Mesothelial cell of epicardium (in vitro differentiated cells): ENCODE measurements around the gene KDELR3. TPM values are rescaled to one million over a fixed set of nuclear protein-coding genes. Genes with fewer than 3 reads are reported as not detected.
A peak's percentile ranks its signal among the peaks of the same experiment; 100 is the strongest.

Experiments used
- DNase-seq, 2 experiments: peaks; one replicate each; pipeline ENCODE4 v3.0.0; 2021; ENCODE audit warnings: low spot score in 2 of 2; ENCODE audit not compliant: unreplicated experiment in 2 of 2
- H3K27ac Mint-ChIP-seq: 2 replicates; pipeline ENCODE4 v1.8.0; 2021; ENCODE audit warnings: mixed read lengths
- H3K27me3 Mint-ChIP-seq: 2 replicates; pipeline ENCODE4 v1.8.0; 2021; ENCODE audit warnings: low read depth, mixed read lengths
- H3K36me3 Mint-ChIP-seq: 2 replicates; pipeline ENCODE4 v1.8.0; 2021; ENCODE audit warnings: mixed read lengths
- H3K4me1 Mint-ChIP-seq: 2 replicates; pipeline ENCODE4 v1.8.0; 2021; ENCODE audit warnings: mixed read lengths
- H3K4me3 Mint-ChIP-seq: 2 replicates; pipeline ENCODE4 v1.8.0; 2021; ENCODE audit warnings: mild to moderate bottlenecking, moderate library complexity, mixed read lengths
- H3K9me3 Mint-ChIP-seq: 2 replicates; pipeline ENCODE4 v1.8.0; 2021; ENCODE audit warnings: mixed read lengths
- CTCF ChIP-seq: fragments of 200-600 bp; sonication (generic); IDR thresholded peaks from one replicate; pipeline ENCODE4 v1.5.0; 2021; ENCODE audit warnings: antibody characterized with exemption; ENCODE audit not compliant: unreplicated experiment
- total RNA-seq: library from RNA; stranded (reverse); gene quantifications from 3 replicates; pipeline ENCODE4 v1.2.1, GENCODE V29; 2021

The KDELR3 gene
- total RNA-seq, 1 donor from 2014 or later: 14.5 TPM

- H3K4me3 Mint-ChIP-seq: no peak overlapping the region
- DNase-seq: no peak
- H3K4me1 Mint-ChIP-seq: no peaks in the 10 kb centered on the region
- H3K36me3 Mint-ChIP-seq: peaks cover 51% of the 10 kb centered on the region
- H3K27ac Mint-ChIP-seq: peak overlapping the region; percentile 61
- no peaks in the 10 kb centered on the region for H3K9me3 Mint-ChIP-seq
- H3K27me3 Mint-ChIP-seq: no peaks in the 10 kb centered on the region
- TF ChIP-seq CTCF: no peak
Measured at GRCh38 chr22:38484244-38484643, 16.3 kb downstream of the KDELR3 start.

- Mint-ChIP-seq H3K9me3 (no peaks in the 10 kb centered on the region), H3K4me1 (no peaks in the 10 kb centered on the region), H3K4me3 (no peak overlapping the region), H3K27me3 (no peaks in the 10 kb centered on the region), H3K27ac (no peak overlapping the region), H3K36me3 (peaks cover 60% of the 10 kb centered on the region)
- no peak for TF ChIP-seq CTCF
- DNase-seq: no peak
Measured at GRCh38 chr22:38485783-38486182, 17.9 kb downstream of the KDELR3 start.

GRCh38 chr22:38487946-38488345 is 20.1 kb downstream of the KDELR3 start:
- no peaks in the 10 kb centered on the region for H3K27me3 Mint-ChIP-seq
- H3K27ac Mint-ChIP-seq: peak overlapping the region; percentile 6
- no peak overlapping the region for H3K4me3 Mint-ChIP-seq
- no peaks in the 10 kb centered on the region for H3K9me3 Mint-ChIP-seq
- DNase-seq: no peak
- H3K36me3 Mint-ChIP-seq: peaks cover 51% of the 10 kb centered on the region
- TF ChIP-seq CTCF: no peak
- H3K4me1 Mint-ChIP-seq: no peaks in the 10 kb centered on the region

GRCh38 chr22:38489142-38489541 is 21.2 kb downstream of the KDELR3 start:
- no peaks in the 10 kb centered on the region for H3K27me3 Mint-ChIP-seq
- TF ChIP-seq CTCF: no peak
- no peak overlapping the region for H3K27ac Mint-ChIP-seq
- no peak overlapping the region for H3K4me3 Mint-ChIP-seq
- no peaks in the 10 kb centered on the region for H3K9me3 Mint-ChIP-seq
- DNase-seq: no peak
- peaks cover 48% of the 10 kb centered on the region for H3K36me3 Mint-ChIP-seq
- H3K4me1 Mint-ChIP-seq: no peaks in the 10 kb centered on the region

- Mint-ChIP-seq H3K4me3 (no peak overlapping the region), H3K27ac (peak overlapping the region; percentile 52), H3K27me3 (no peaks in the 10 kb centered on the region), H3K9me3 (no peaks in the 10 kb centered on the region), H3K4me1 (no peaks in the 10 kb centered on the region), H3K36me3 (peaks cover 49% of the 10 kb centered on the region)
- TF ChIP-seq CTCF: no peak
- DNase-seq: no peak
Measured at GRCh38 chr22:38489561-38490145, 21.8 kb downstream of the KDELR3 start.

- DNase-seq: no peak
- H3K36me3 Mint-ChIP-seq: peaks cover 50% of the 10 kb centered on the region
- H3K4me3 Mint-ChIP-seq: no peak overlapping the region
- H3K9me3 Mint-ChIP-seq: no peaks in the 10 kb centered on the region
- no peak for TF ChIP-seq CTCF
- no peaks in the 10 kb centered on the region for H3K27me3 Mint-ChIP-seq
- H3K4me1 Mint-ChIP-seq: no peaks in the 10 kb centered on the region
- peak overlapping the region; percentile 77 for H3K27ac Mint-ChIP-seq
Measured at GRCh38 chr22:38490475-38490874, 22.6 kb downstream of the KDELR3 start.
